Activated CD4-positive, alpha-beta memory T cell treated with anti-CD3 and anti-CD28 coated beads, Interleukin-2, amount 10 ng/mL, durations not matched to agents 7 days and 5 days (primary cell): ENCODE data around the gene OR6B3. TPM values are rescaled to one million over a fixed set of nuclear protein-coding genes. Genes with fewer than 3 reads are reported as not detected.

Experiments used
- CTCF ChIA-PET: fragments of 350-600 bp; sonication (Branson Sonifier 250); formaldehyde crosslinking; loops from one replicate; lab custom pipeline; 2021; ENCODE audit warnings: antibody characterized with exemption, inconsistent platforms; lab: Charles Lee
- POLR2A ChIA-PET: fragments of 350-600 bp; sonication (Branson Sonifier 250); formaldehyde crosslinking; loops from one replicate; lab custom pipeline; 2021; ENCODE audit warnings: antibody characterized with exemption; lab: Charles Lee
- DNase-seq: peaks from one replicate; pipeline ENCODE4 v3.0.0-alpha.2; 2020
- H3K27ac Mint-ChIP-seq: one replicate; pipeline ENCODE4 v1.8.0; 2021; ENCODE audit warnings: mild to moderate bottlenecking, mixed read lengths
- H3K27me3 Mint-ChIP-seq: one replicate; pipeline ENCODE4 v1.8.0; 2021; ENCODE audit warnings: mixed read lengths
- H3K36me3 Mint-ChIP-seq: one replicate; pipeline ENCODE4 v1.8.0; 2021; ENCODE audit warnings: low read depth, mixed read lengths
- H3K4me1 Mint-ChIP-seq: one replicate; pipeline ENCODE4 v1.8.0; 2021; ENCODE audit warnings: mixed read lengths
- H3K4me3 Mint-ChIP-seq: one replicate; pipeline ENCODE4 v1.8.0; 2021; ENCODE audit warnings: mild to moderate bottlenecking, mixed read lengths
- H3K9me3 Mint-ChIP-seq: one replicate; pipeline ENCODE4 v1.8.0; 2021; ENCODE audit warnings: mixed read lengths
- total RNA-seq, 2 experiments: library from RNA; stranded (reverse); gene quantifications; one replicate each; pipeline ENCODE4 v1.2.3, GENCODE V29; 2021

OR6B3 gene
- total RNA-seq, 2 experiments from 2014 or later: not detected

- CTCF ChIA-PET: interaction anchor here (0.9 kb wide), 1 partner anchor 16 kb away, joined by 3 read pairs; no protein-coding TSS in a partner anchor
- no peak overlapping the region for H3K27ac Mint-ChIP-seq
- no peaks in the 10 kb centered on the region for H3K36me3 Mint-ChIP-seq
- no peak for DNase-seq
- H3K9me3 Mint-ChIP-seq: no peaks in the 10 kb centered on the region
- no peaks in the 10 kb centered on the region for H3K4me1 Mint-ChIP-seq
- H3K4me3 Mint-ChIP-seq: no peak overlapping the region
- POLR2A ChIA-PET: no interaction called here
- peaks cover 36% of the 10 kb centered on the region for H3K27me3 Mint-ChIP-seq
These were observed 16.0 kb downstream of the OR6B3 start for GRCh38 chr2:240037358-240037757.

- H3K36me3 Mint-ChIP-seq: no peaks in the 10 kb centered on the region
- CTCF ChIA-PET: no interaction called here
These were observed 20.0 kb downstream of the OR6B3 start for GRCh38 chr2:240033330-240033678.

GRCh38 chr2:240032406-240033329 lies 20.7 kb downstream of the OR6B3 start:
- DNase-seq: no peak
- H3K27me3 Mint-ChIP-seq: peaks cover 41% of the 10 kb centered on the region
- no peak overlapping the region for H3K27ac Mint-ChIP-seq
- POLR2A ChIA-PET: no interaction called here
- no peaks in the 10 kb centered on the region for H3K36me3 Mint-ChIP-seq
- H3K4me3 Mint-ChIP-seq: no peak overlapping the region
- H3K9me3 Mint-ChIP-seq: no peaks in the 10 kb centered on the region
- CTCF ChIA-PET: interaction anchor here (1.0 kb wide), 1 partner anchor 11 kb away, joined by 3 read pairs; no protein-coding TSS in a partner anchor
- H3K4me1 Mint-ChIP-seq: no peaks in the 10 kb centered on the region

More at GRCh38 chr2:240033330-240033678, 20.0 kb downstream of the OR6B3 start:
- H3K4me3 Mint-ChIP-seq: no peak overlapping the region
- no peaks in the 10 kb centered on the region for H3K9me3 Mint-ChIP-seq
- no peak overlapping the region for H3K27ac Mint-ChIP-seq
- no peaks in the 10 kb centered on the region for H3K4me1 Mint-ChIP-seq
- no peak for DNase-seq
- POLR2A ChIA-PET: no interaction called here
- H3K27me3 Mint-ChIP-seq: peaks cover 40% of the 10 kb centered on the region

GRCh38 chr2:240030379-240031094 lies 22.8 kb downstream of the OR6B3 start, which contains the start of gene OR6B2:
OR6B2 (minus strand) TSS chr2:240030429; CDS start chr2:240030429, 0 bp downstream.
- Mint-ChIP-seq H3K36me3 (no peaks in the 10 kb centered on the region), H3K4me3 (no peak within 1 kb of the TSS), H3K4me1 (peaks cover 2% of the 10 kb centered on the region), H3K27me3 (peaks cover 27% of the 10 kb centered on the region), H3K9me3 (no peaks in the 10 kb centered on the region), H3K27ac (no peak within 1 kb of the TSS)
- no peak for DNase-seq
- ChIA-PET POLR2A (no interaction called here), CTCF (no interaction called here)

- Mint-ChIP-seq H3K4me1 (peaks cover 21% of the 10 kb centered on the region), H3K4me3 (peak overlapping the region; percentile 88), H3K36me3 (peaks cover 11% of the 10 kb centered on the region), H3K27ac (peak overlapping the region; percentile 89), H3K9me3 (no peaks in the 10 kb centered on the region), H3K27me3 (peaks cover 5% of the 10 kb centered on the region)
- no peak for DNase-seq
- ChIA-PET CTCF (interaction anchor here (0.7 to 1.2 kb wide), 3 partner anchors 33 to 118 kb away, joined by 3 read pairs; no protein-coding TSS in a partner anchor), POLR2A (interaction anchor here (0.7 to 2.0 kb wide), 12 partner anchors 9 to 644 kb away, joined by 3 to 14 read pairs (median 4); partner anchors contain the start of gene HDAC4)
These were observed 28.6 kb downstream of the OR6B3 start for GRCh38 chr2:240024766-240025165.

GRCh38 chr2:240023792-240024191 lies 29.5 kb downstream of the OR6B3 start:
- POLR2A ChIA-PET: no interaction called here
- peaks cover 21% of the 10 kb centered on the region for H3K4me1 Mint-ChIP-seq
- CTCF ChIA-PET: no interaction called here
- H3K27ac Mint-ChIP-seq: peak overlapping the region; percentile 89
- no peak for DNase-seq
- peak overlapping the region; percentile 88 for H3K4me3 Mint-ChIP-seq
- H3K27me3 Mint-ChIP-seq: peaks cover 1% of the 10 kb centered on the region
- no peaks in the 10 kb centered on the region for H3K9me3 Mint-ChIP-seq
- H3K36me3 Mint-ChIP-seq: peaks cover 15% of the 10 kb centered on the region

- ChIA-PET POLR2A (interaction anchor here (1.2 kb wide), 1 partner anchor 64 kb away, joined by 4 read pairs; no protein-coding TSS in a partner anchor), CTCF (interaction anchor here (0.6 to 1.6 kb wide), 14 partner anchors 9 to 327 kb away, joined by 3 to 10 read pairs (median 4); no protein-coding TSS in a partner anchor)
- peak; percentile 71 for DNase-seq
- no peaks in the 10 kb centered on the region for H3K9me3 Mint-ChIP-seq
- no peaks in the 10 kb centered on the region for H3K27me3 Mint-ChIP-seq
- peaks cover 20% of the 10 kb centered on the region for H3K4me1 Mint-ChIP-seq
- no peak overlapping the region for H3K4me3 Mint-ChIP-seq
- H3K27ac Mint-ChIP-seq: no peak overlapping the region
- H3K36me3 Mint-ChIP-seq: peaks cover 37% of the 10 kb centered on the region
These were observed 31.7 kb downstream of the OR6B3 start for GRCh38 chr2:240021488-240022104.

- peaks cover 5% of the 10 kb centered on the region for H3K4me1 Mint-ChIP-seq
- DNase-seq: no peak
- no peak overlapping the region for H3K27ac Mint-ChIP-seq
- H3K36me3 Mint-ChIP-seq: peaks cover 54% of the 10 kb centered on the region
- POLR2A ChIA-PET: no interaction called here
- CTCF ChIA-PET: interaction anchor here (1.3 kb wide), 1 partner anchor 26 kb away, joined by 5 read pairs; no protein-coding TSS in a partner anchor
- H3K9me3 Mint-ChIP-seq: no peaks in the 10 kb centered on the region
- no peaks in the 10 kb centered on the region for H3K27me3 Mint-ChIP-seq
- H3K4me3 Mint-ChIP-seq: no peak overlapping the region
These were observed 35.1 kb downstream of the OR6B3 start for GRCh38 chr2:240018071-240018750.

GRCh38 chr2:240014327-240014726 lies 39.0 kb downstream of the OR6B3 start:
- POLR2A ChIA-PET: interaction anchor here (1.3 kb wide), 1 partner anchor 43 kb away, joined by 3 read pairs; no protein-coding TSS in a partner anchor
- DNase-seq: no peak
- H3K27ac Mint-ChIP-seq: no peak overlapping the region
- peaks cover 69% of the 10 kb centered on the region for H3K36me3 Mint-ChIP-seq
- CTCF ChIA-PET: no interaction called here
- H3K9me3 Mint-ChIP-seq: no peaks in the 10 kb centered on the region
- no peaks in the 10 kb centered on the region for H3K27me3 Mint-ChIP-seq
- no peak overlapping the region for H3K4me3 Mint-ChIP-seq
- no peaks in the 10 kb centered on the region for H3K4me1 Mint-ChIP-seq

GRCh38 chr2:240013343-240013742 lies 40.0 kb downstream of the OR6B3 start:
- Mint-ChIP-seq H3K9me3 (no peaks in the 10 kb centered on the region), H3K36me3 (peaks cover 61% of the 10 kb centered on the region), H3K27me3 (no peaks in the 10 kb centered on the region), H3K27ac (no peak overlapping the region), H3K4me3 (no peak overlapping the region), H3K4me1 (no peaks in the 10 kb centered on the region)
- CTCF ChIA-PET: interaction anchor here (1.2 to 1.7 kb wide), 3 partner anchors 8 to 131 kb away, joined by 4 to 10 read pairs (median 6); no protein-coding TSS in a partner anchor
- POLR2A ChIA-PET: interaction anchor here (1.4 kb wide), 1 partner anchor 12 kb away, joined by 7 read pairs; the partner anchor contains the start of gene NDUFA10
- no peak for DNase-seq

- ChIA-PET CTCF (interaction anchor here (0.5 kb wide), 1 partner anchor 1789 kb away, joined by 3 read pairs; no protein-coding TSS in a partner anchor), POLR2A (interaction anchor here (1.5 kb wide), 1 partner anchor 22 kb away, joined by 3 read pairs; the partner anchor contains the start of gene NDUFA10)
- Mint-ChIP-seq H3K9me3 (no peaks in the 10 kb centered on the region), H3K27ac (no peak overlapping the region), H3K4me3 (no peak overlapping the region), H3K4me1 (no peaks in the 10 kb centered on the region), H3K36me3 (peaks cover 36% of the 10 kb centered on the region), H3K27me3 (no peaks in the 10 kb centered on the region)
- no peak for DNase-seq
These were observed 50.3 kb downstream of the OR6B3 start for GRCh38 chr2:240002983-240003382.

GRCh38 chr2:240000671-240001070 lies 52.6 kb downstream of the OR6B3 start:
- Mint-ChIP-seq H3K9me3 (no peaks in the 10 kb centered on the region), H3K4me1 (no peaks in the 10 kb centered on the region), H3K36me3 (peaks cover 27% of the 10 kb centered on the region), H3K27me3 (no peaks in the 10 kb centered on the region), H3K27ac (no peak overlapping the region), H3K4me3 (no peak overlapping the region)
- no peak for DNase-seq
- ChIA-PET CTCF (interaction anchor here (1.2 to 1.8 kb wide), 2 partner anchors 9 to 15 kb away, joined by 3 to 7 read pairs; no protein-coding TSS in a partner anchor), POLR2A (no interaction called here)
